SH-SY5Y (cell line): ENCODE data around the gene MUC22.

Source experiments
- GATA2 ChIP-seq: IDR thresholded peaks from 2 replicates; pipeline ENCODE4 v1.6.1; 2011; ENCODE audit warnings: mild to moderate bottlenecking, low read depth, low read length
- GATA3 ChIP-seq: IDR thresholded peaks from 2 replicates; pipeline ENCODE4 v1.6.1; 2011; ENCODE audit warnings: low read depth, mild to moderate bottlenecking, low read length, moderate library complexity

The MUC22 gene

GRCh38 chr6:31055441-31055840 is 45.2 kb downstream of the MUC22 start:
- TF ChIP-seq GATA2 (no peak), GATA3 (no peak)

GRCh38 chr6:31057426-31058003 is 47.2 kb downstream of the MUC22 start:
- TF ChIP-seq GATA2 (no peak), GATA3 (no peak)

- TF ChIP-seq GATA2 (no peak), GATA3 (no peak)
These were observed 48.0 kb downstream of the MUC22 start for GRCh38 chr6:31058128-31058894.

- TF ChIP-seq GATA3 (no peak), GATA2 (no peak)
These were observed 49.9 kb downstream of the MUC22 start for GRCh38 chr6:31060145-31060544.

GRCh38 chr6:31063906-31064435 is 53.7 kb downstream of the MUC22 start:
- no peak for TF ChIP-seq GATA3
- TF ChIP-seq GATA2: no peak

GRCh38 chr6:31065556-31065955 is 55.3 kb downstream of the MUC22 start:
- TF ChIP-seq GATA3 (no peak), GATA2 (no peak)

- TF ChIP-seq GATA3 (no peak), GATA2 (no peak)
These were observed 58.5 kb downstream of the MUC22 start for GRCh38 chr6:31068669-31069340.

GRCh38 chr6:31070711-31071197 is 60.5 kb downstream of the MUC22 start:
- TF ChIP-seq GATA3 (no peak), GATA2 (no peak)

GRCh38 chr6:31074401-31074800 is 64.1 kb downstream of the MUC22 start:
- TF ChIP-seq GATA3: no peak
- no peak for TF ChIP-seq GATA2

GRCh38 chr6:31075528-31075927 is 65.3 kb downstream of the MUC22 start:
- TF ChIP-seq GATA3 (no peak), GATA2 (no peak)

GRCh38 chr6:31076611-31077010 is 66.3 kb downstream of the MUC22 start:
- TF ChIP-seq GATA2 (no peak), GATA3 (no peak)

- 0 out of 2 replicates have a peak, but pooled peaks have one; percentile 18 for TF ChIP-seq GATA2
- TF ChIP-seq GATA3: no peak
These were observed 69.5 kb downstream of the MUC22 start for GRCh38 chr6:31079656-31080261.

GRCh38 chr6:31081872-31082271 is 71.6 kb downstream of the MUC22 start:
- no peak for TF ChIP-seq GATA3
- no peak for TF ChIP-seq GATA2
